Endodermal cell (in vitro differentiated cells): ENCODE measurements around the gene PARD3B. TPM values are rescaled to one million over a fixed set of nuclear protein-coding genes. Genes with fewer than 3 reads are reported as not detected.
A peak's percentile ranks its signal among the peaks of the same experiment; 100 is the strongest.

Source experiments
- DNase-seq: peaks from one replicate; pipeline ENCODE4 v3.0.0-alpha.2; 2017
- H3K27ac ChIP-seq: 2 replicates; pipeline ENCODE4 v1.5.1; 2013; ENCODE audit warnings: mild to moderate bottlenecking, low read depth, low read length, moderate library complexity
- H3K27me3 ChIP-seq: 2 replicates; pipeline ENCODE4 v1.6.1; 2013; ENCODE audit warnings: mild to moderate bottlenecking, low read length, moderate library complexity; ENCODE audit not compliant: insufficient read depth, control insufficient read depth, poor library complexity, severe bottlenecking
- H3K36me3 ChIP-seq: 2 replicates; pipeline ENCODE4 v1.7.0; 2013; ENCODE audit warnings: mild to moderate bottlenecking, low read length, moderate library complexity; ENCODE audit not compliant: control insufficient read depth, insufficient read depth
- H3K4me1 ChIP-seq: one replicate; pipeline ENCODE4 v1.7.0; 2013; ENCODE audit warnings: low read length; ENCODE audit not compliant: control insufficient read depth, insufficient read depth
- H3K4me3 ChIP-seq: 2 replicates; pipeline ENCODE4 v1.5.1; 2013; ENCODE audit warnings: mild to moderate bottlenecking, low read length, moderate library complexity
- H3K9ac ChIP-seq: 2 replicates; pipeline ENCODE4 v1.6.1; 2013; ENCODE audit warnings: mild to moderate bottlenecking, low read length, moderate library complexity; ENCODE audit not compliant: poor library complexity, severe bottlenecking; ENCODE audit errors: extremely low read depth
- H3K9me3 ChIP-seq: 2 replicates; pipeline ENCODE4 v1.6.1; 2013; ENCODE audit warnings: mild to moderate bottlenecking, low read length, moderate library complexity; ENCODE audit not compliant: control insufficient read depth
- H3K27ac Mint-ChIP-seq: 2 replicates; pipeline ENCODE4 v1.8.0; 2020; ENCODE audit warnings: mixed read lengths
- H3K27me3 Mint-ChIP-seq: 2 replicates; pipeline ENCODE4 v1.8.0; 2021; ENCODE audit warnings: mild to moderate bottlenecking, mixed read lengths; ENCODE audit not compliant: insufficient read depth
- H3K36me3 Mint-ChIP-seq: 2 replicates; pipeline ENCODE4 v1.8.0; 2020; ENCODE audit warnings: low read depth, mixed read lengths
- H3K4me1 Mint-ChIP-seq: 2 replicates; pipeline ENCODE4 v1.8.0; 2020; ENCODE audit warnings: mixed read lengths
- H3K4me3 Mint-ChIP-seq: 2 replicates; pipeline ENCODE4 v1.8.0; 2020; ENCODE audit warnings: mild to moderate bottlenecking, moderate library complexity, mixed read lengths
- H3K9me3 Mint-ChIP-seq: 2 replicates; pipeline ENCODE4 v1.8.0; 2020; ENCODE audit warnings: mild to moderate bottlenecking, mixed read lengths
- CTCF ChIP-seq: fragments of 200-600 bp; sonication (generic); conservative IDR thresholded peaks from 2 replicates; pipeline ENCODE4 v1.5.0; 2021; ENCODE audit warnings: antibody characterized with exemption, mild to moderate bottlenecking
- WGBS, 2 experiments: methylation state at CpG; one replicate each; pipeline versions ENCODE4 v1.1.5 to v1.1.7; 2013; ENCODE audit warnings: missing lambda C conversion rate in 2 of 2, mixed read lengths in 1 of 2; ENCODE audit not compliant: insufficient coverage in 1 of 2, insufficient read length in 1 of 2; 5-methylcytosine and 5-hydroxymethylcytosine counted together
- total RNA-seq, 2 donors: library from RNA; stranded (reverse); fragmentation: NEBNext Ultra II Directional in 1 of 2; extraction: Animal tissue kit (Norgen Biotek cat#: 25700) in 1 of 2; gene quantifications; 2 replicates in 1 of 2; 3 replicates in 1 of 2; pipeline ENCODE4 v1.2.1, GENCODE V29; 2021

Gene PARD3B
- total RNA-seq, 2 donors from 2014 or later = 2.5 to 5.6 TPM

- Histone ChIP-seq H3K9ac (no peak overlapping the region), H3K4me1 (peaks cover 6% of the 10 kb centered on the region), H3K4me3 (no peak overlapping the region), H3K27me3 (no peaks in the 10 kb centered on the region), H3K27ac (no peak overlapping the region), H3K36me3 (no peaks in the 10 kb centered on the region), H3K9me3 (no peaks in the 10 kb centered on the region)
- Mint-ChIP-seq H3K4me3 (no peak overlapping the region), H3K36me3 (no peaks in the 10 kb centered on the region), H3K27ac (peak overlapping the region; percentile 9), H3K27me3 (no peaks in the 10 kb centered on the region), H3K4me1 (peaks cover 27% of the 10 kb centered on the region), H3K9me3 (no peaks in the 10 kb centered on the region)
- 54% methylated on average over 3 of the region's 3 CpGs; no CpG with 5 or more reads in 1 of the 2 experiments for WGBS, 2 experiments
- DNase-seq = no peak
- no peak for TF ChIP-seq CTCF
Observed at GRCh38 chr2:205274801-205275200, 729.5 kb downstream of the PARD3B start.

- no peaks in the 10 kb centered on the region for H3K36me3 Mint-ChIP-seq
- H3K27me3 Mint-ChIP-seq = no peaks in the 10 kb centered on the region
- Histone ChIP-seq H3K27ac (peak overlapping the region; percentile 58), H3K9ac (no peak overlapping the region), H3K4me1 (peaks cover 6% of the 10 kb centered on the region), H3K27me3 (no peaks in the 10 kb centered on the region), H3K9me3 (no peaks in the 10 kb centered on the region), H3K36me3 (no peaks in the 10 kb centered on the region), H3K4me3 (peak overlapping the region; percentile 53)
- 27 to 36% methylated on average over 5 to 11 of the region's 11 CpGs for WGBS, 2 experiments
- peak overlapping the region; percentile 22 for H3K4me3 Mint-ChIP-seq
- H3K9me3 Mint-ChIP-seq = no peaks in the 10 kb centered on the region
- peak; percentile 80 for DNase-seq
- no peak for TF ChIP-seq CTCF
- peak overlapping the region; percentile 95 for H3K27ac Mint-ChIP-seq
- peaks cover 30% of the 10 kb centered on the region for H3K4me1 Mint-ChIP-seq
Observed at GRCh38 chr2:205276116-205276777, 731.0 kb downstream of the PARD3B start.

- Histone ChIP-seq H3K9ac (no peak overlapping the region), H3K4me3 (no peak overlapping the region), H3K27ac (no peak overlapping the region), H3K27me3 (no peaks in the 10 kb centered on the region), H3K36me3 (no peaks in the 10 kb centered on the region), H3K9me3 (no peaks in the 10 kb centered on the region), H3K4me1 (peaks cover 6% of the 10 kb centered on the region)
- Mint-ChIP-seq H3K36me3 (no peaks in the 10 kb centered on the region), H3K27ac (no peak overlapping the region), H3K27me3 (no peaks in the 10 kb centered on the region), H3K4me1 (peaks cover 17% of the 10 kb centered on the region), H3K9me3 (no peaks in the 10 kb centered on the region), H3K4me3 (no peak overlapping the region)
- no peak for TF ChIP-seq CTCF
- WGBS, 2 experiments = 90 to 94% methylated on average over 2 to 5 of the region's 5 CpGs
- DNase-seq = no peak
Observed at GRCh38 chr2:205280596-205281236, 735.4 kb downstream of the PARD3B start.
